Hippocampal formation (tissue), 2 donors: ENCODE data around the gene ZFAND3.

ENCODE experiments used
- DNase-seq, 2 donors: peaks; one replicate each; lab custom pipeline; 2025; lab: John Stamatoyannopoulos, UW

The ZFAND3 gene

DNA sequence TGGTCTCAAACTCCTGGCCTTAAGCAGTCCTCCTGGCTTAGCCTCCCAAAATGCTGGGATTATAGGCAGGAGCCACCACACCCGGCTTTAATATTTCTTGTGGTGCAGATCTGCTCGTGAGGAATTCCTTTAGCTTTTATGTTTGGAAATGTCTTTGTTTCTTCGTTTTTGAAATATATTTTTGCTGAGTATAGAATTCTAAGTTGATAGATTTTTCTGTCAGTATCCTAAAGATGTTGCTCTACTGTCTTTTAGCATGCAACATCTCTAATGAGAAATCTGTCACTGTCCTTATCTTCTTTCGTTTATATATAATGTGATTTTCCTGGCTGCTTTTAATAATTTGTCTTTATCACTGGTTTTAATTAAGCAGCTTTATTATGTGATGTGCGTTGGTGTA lies 75.1 kb downstream of the ZFAND3 start:
- DNase-seq = no peak

DNA sequence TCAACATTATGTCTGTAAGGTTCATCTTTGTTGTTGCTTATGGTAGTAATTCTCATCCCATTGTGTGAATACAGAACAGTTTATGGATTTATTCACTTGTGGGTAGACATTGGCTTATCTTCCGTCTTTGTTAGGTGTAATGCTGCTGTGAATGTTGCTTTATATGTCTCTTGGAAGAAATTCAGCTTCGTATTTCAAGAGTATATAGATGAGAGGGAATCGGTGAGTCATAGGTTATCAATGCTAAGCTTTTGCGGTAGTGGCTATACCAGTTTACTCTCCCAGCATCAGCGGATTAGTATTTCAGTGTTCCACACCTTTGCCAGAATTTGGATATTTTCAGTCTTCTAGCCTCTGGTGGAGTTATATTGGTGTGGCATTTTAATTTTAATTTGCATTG lies 77.8 kb downstream of the ZFAND3 start:
- no peak for DNase-seq

DNA sequence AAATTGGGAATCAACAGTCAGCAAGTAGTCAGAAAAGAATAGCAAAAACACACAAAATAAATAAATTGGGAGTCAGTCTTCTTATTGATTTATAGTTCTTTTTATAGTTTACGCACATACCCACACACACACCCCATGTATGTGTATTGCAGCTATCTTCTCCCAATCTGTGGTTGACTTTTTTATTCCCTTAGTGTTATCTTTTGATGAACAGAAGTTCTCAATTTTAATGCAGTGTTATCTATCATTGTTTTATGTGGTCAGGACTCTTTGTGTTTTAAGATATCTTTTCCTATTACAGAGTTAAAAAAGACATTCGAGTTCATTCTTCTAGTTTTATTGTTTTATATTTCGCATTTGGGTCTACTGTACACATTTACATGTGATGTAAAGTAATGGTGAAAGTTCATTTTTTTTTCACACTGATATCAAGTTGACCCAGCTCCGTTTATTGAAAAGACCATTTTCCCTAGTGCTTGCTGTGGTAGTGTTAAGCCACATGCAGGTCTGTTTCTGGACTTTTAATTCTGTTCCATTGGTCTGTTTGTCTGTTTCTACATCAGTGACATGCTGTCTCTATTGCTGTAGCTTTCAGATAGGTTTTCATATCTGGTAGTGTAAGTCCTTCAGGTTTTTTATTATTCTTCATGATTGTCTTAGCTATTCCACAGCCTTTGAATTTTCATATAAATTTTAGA lies 78.4 kb downstream of the ZFAND3 start:
- DNase-seq = no peak

DNA sequence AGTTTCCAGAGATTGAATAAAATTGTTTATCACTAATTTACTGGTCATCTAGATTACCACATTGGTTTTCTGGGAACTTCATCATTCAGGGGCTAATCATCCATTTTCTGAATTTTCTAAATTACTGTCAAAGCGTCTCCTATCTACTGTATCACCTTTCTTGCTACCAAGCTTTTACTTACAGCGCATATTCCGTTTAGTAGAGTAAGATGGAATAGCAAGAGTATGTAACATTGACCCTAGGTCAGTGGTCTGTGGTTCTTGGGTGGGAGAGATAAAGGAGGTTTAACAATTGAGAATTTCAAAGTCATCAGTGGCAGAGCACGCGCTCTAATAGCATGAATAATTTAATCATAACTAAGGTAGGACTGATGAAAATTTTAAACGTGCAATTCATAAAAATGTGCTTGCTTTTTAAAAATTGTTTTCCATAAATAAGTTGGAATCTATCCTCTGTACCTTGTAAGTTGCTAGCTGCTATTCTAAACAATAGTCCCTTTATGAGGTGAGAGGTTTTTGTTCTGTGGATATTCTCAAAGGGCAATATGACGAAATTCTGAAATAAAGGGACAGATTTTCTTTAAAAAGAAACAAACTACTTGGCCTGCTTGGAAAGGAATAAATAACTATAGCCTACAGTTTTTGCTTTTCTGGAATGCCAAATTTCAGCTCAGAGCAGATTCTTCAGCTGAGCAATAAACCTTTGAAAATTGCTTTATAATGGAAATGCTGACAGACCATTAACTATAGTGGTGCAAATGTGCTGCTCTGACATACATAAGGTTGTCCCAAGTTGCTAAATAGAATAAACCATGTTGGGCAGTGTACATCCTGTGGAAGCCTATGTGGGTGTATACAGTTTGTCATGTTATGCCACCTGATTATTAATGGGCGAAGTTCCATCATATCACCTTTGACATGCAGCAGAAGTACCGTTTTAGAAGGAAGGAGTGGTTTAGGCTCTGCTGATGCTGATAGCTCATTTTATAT lies 84.1 kb downstream of the ZFAND3 start:
- DNase-seq = no peak

DNA sequence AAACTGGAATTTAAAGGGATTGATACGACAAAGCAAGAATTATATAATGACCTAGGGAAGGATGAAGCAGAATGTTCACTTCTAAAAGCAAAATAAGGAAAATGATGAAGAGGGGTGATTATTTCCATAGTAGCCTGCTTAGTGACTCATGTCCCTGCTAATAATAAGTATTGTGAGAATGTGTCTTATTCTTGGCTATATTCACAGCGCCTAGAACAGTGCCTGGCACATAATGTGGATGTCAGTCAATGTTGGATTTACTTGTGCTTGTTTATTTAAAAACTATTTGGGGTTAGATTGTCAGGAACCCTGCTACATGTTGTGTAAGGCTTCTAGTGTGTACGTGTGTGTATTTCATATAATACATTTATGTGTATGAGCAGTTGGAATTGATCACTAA lies 85.1 kb downstream of the ZFAND3 start:
- DNase-seq = no peak

DNA sequence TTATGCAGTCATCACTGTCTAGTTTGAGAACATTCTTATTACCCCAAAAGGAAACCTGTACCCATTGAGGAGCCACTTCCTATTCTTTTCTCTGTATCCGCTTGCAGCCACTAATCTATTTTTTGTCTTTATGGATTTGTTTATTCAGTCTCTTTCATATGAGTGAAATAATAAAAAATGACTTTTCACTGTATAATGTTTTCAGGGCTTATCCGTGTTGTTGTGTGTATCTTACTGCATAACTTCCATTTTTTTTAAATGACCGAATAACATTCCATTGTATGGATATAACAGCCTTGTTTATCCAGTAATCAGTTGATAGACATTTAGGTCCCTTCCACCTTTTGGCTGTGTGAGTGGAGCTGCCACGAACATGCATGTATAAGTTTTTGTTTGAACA lies 86.6 kb downstream of the ZFAND3 start:
- no peak for DNase-seq

DNA sequence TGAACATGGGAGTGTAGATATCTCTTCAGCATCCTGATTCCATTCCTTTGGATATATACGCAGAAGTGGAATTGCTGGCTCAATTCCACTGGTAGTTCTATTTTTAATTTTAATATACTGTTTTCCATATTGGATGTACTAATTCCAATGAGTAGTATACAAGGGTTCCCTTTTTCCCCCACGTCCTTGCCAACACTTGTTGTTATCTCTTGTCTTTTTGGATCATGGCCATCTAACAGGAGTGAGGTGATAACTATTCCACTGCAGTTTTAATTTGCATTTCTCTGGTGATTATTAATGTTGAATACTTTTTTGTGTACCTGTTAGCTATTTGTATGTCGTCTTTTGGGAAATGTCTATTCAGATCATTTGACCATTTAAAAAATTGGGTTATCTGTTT lies 91.5 kb downstream of the ZFAND3 start:
- DNase-seq = no peak

DNA sequence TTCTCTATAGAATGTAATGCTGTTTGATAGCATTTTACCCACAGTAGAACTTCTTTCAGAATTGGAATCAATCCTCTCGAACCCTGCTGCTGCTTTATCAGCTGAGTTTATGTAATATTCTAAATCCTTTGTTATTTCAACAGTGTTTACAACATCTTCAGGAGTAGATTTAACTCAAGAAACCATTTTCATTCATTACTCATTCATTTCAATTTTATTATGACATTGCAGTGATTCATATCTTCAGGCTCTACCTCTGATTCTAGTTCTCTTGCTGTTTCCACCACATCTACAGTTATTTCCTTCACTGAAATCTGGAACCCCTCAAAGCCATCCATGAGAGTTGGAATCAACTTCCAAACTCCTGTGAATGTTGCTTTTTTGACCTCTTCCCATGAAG lies 93.7 kb downstream of the ZFAND3 start:
- no peak for DNase-seq

DNA sequence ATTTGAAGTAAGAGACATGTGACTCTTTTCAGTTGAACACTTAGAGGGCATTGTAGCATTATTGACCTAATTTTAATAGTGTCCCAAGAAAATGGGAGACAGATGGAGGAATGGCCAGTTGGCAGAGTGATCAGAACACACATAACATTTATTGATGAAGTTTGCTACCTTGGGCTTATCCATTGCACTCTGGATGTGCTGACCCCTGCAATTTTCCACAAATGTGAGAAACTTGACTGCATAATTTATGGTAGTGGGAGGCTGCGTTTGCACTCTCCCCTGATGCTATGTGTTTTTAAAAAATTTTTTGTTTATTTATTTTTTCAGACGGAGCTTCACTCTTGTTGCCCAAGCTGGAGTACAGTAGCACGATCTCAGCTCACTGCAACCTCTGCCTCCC lies 95.9 kb downstream of the ZFAND3 start:
- DNase-seq = no peak

DNA sequence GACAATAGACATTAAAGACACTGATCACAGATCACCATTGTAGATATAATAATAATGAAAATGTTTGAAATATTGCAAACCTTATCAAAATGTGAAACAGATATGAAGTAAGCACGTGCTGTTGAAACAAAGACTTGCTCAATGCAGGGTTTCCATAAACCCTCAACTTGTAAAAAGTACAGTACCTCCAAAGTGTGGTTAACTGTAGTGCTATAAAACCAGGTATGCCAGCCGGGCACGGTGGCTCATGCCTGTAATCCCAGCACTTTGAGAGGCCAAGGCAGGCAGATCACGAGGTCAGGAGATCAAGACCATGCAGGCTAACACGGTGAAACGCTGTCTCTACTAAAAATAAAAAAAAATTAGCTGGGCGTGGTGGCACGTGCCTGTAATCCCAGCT lies 96.6 kb downstream of the ZFAND3 start:
- no peak for DNase-seq

DNA sequence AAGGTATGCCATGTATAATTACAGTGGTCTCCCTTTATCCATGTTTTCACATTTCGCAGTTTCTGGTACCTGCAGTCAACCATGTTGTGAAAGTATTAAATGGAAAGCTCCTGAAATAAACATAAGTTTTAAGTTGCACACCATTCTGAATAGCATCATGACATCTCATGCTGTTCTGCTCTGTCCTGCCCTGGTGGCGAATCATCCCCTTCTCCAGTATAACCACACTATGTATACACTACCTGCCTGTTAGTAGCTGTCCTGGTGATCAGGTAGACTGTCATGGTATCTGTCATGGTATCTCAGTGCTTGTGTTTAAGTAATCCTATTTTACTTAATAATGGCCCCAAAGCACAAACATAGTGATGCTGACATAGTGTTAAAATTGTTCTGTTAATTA lies 97.1 kb downstream of the ZFAND3 start:
- DNase-seq = no peak

DNA sequence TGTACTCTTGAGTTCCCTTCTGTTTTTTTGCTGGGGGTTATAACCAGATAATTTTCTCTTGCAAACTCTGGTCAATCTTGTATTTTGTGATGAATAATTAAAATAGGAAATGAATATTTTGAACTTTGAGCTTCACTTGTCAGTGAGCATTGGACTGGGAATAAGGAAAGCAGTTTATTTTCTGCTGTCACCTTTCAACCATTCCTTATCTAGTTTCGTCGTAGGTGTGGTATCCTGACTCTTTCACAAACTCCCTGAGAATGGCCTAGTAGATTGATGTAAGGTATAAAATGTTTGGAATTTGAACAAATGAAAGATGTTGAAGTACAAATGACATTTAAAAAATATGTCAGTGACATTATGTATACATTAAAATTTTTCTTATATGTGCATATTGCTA lies 98.0 kb downstream of the ZFAND3 start:
- no peak for DNase-seq

DNA sequence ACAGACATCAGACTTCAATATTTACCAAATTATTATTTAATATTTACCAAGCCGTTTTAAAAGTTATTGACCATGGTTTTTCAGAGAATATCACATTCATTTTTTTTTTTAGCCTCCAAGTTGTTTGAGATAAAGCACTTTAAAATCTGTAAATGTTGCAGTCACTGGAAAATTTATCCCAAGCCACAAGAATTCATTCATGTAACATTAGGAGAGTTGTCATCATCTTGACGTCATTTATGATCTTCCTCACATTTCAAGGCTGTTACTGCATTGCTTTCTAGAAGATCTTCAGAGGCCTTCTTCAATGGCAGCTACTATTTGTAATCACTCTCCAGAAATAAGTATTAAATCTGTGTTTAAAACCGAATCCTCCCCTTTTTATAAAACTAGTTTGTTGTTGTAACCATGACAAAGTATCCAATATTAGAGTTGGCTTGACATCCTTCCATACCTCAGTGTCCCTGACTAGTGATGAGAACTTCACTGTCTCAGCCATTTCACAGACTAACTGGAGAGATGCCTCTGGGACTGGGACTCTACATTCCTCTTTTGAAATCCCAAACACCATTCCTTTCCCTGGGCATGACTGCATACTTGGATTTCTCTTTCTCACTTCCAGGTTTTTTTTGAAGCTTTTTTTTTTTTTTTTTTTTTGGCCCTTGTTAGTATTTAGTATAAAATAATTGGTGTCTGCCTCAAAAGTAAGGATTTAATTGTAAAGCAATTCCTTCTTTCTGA lies 100.1 kb downstream of the ZFAND3 start:
- no peak for DNase-seq

DNA sequence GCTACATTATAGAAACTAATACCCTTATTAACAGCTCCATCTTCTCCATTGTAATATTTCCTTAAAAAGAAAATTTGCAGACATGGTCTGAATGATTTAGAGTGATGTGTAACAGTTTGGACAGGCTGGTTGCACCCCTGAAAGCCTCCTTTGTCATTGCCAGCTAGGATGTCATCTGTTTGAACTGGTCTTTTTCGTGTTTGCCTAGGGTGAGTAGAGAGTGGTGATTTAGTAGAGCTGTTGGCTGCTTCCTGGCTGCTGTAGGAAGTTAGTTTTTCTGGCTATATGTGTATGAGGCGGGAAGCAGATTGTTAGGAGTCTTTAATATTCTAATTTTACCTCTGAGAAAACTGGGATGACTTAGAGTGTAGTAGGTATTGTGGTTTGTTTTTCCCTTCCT lies 101.1 kb downstream of the ZFAND3 start:
- no peak for DNase-seq

DNA sequence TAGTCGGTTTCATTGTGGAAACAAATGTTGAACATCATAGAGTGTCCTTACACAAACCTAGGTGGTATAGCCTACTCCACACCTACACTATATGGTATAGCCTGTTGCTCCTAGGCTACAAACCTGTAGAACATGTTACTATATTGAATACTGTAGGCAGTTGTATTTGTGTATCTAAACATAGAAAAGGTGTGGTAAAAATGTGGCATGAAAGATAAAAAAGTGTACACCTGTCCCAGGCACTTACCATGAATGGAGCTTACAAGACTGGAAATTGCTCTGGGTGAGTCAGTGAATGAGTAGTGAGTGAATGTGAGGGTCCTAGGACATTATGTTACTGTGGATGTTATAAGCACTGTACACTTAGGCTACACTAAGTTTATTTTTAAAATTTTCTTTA lies 103.0 kb downstream of the ZFAND3 start:
- DNase-seq = no peak

DNA sequence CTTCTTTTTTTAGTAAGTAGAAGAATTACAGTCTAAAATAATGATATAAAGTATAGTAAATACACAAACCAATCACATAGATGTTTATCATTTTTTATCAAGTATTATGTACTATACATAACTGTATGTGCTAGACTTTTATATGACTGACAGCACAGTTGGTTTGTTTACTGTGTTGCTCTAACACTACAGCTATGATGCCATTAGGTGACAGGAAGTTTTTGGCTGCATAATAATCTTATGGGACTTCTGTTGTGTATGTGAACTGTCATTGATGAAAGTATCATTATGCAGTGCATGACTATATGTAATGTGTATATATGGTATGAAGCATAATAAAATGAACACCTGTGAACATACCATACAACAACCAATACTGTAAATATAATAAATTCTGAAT lies 104.0 kb downstream of the ZFAND3 start:
- no peak for DNase-seq

DNA sequence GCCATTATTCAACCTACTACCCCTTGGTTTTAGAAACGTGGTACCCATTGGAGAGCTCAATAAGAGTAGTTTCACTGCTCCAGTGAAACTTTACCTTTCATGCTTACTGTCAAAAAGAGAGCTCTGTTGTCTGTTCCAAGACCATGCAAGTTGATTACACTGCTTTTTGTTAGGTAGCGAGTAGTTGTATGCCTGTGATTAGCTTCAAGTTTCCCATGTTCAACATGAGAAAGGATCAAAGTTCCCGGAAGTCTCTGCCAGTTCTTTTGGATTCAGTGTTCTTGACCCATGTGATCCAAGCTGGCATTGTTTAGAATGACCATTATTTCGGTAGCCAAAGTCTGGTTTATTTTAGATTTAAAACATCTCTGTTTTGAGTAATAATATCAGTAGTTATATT lies 107.1 kb downstream of the ZFAND3 start:
- DNase-seq = no peak

DNA sequence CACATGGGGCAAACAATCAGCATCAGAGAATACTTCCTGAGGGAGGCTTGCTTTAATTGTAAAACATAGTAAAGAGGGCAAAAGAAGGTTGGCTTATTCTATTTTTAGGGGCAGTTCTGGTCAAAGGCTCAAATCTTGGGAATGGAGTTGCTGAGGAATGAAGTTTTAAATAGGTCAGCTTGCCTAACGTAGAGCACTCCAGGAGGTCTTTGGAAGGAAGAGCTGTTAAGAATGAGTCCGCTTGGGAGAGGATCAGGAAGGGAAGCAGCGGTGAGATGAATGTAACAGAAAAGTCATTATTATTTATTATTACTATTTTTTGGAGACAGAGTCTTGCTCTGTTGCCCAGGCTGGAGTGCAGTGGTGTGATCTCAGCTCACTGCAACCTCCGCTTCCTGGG lies 108.7 kb downstream of the ZFAND3 start:
- DNase-seq = no peak

DNA sequence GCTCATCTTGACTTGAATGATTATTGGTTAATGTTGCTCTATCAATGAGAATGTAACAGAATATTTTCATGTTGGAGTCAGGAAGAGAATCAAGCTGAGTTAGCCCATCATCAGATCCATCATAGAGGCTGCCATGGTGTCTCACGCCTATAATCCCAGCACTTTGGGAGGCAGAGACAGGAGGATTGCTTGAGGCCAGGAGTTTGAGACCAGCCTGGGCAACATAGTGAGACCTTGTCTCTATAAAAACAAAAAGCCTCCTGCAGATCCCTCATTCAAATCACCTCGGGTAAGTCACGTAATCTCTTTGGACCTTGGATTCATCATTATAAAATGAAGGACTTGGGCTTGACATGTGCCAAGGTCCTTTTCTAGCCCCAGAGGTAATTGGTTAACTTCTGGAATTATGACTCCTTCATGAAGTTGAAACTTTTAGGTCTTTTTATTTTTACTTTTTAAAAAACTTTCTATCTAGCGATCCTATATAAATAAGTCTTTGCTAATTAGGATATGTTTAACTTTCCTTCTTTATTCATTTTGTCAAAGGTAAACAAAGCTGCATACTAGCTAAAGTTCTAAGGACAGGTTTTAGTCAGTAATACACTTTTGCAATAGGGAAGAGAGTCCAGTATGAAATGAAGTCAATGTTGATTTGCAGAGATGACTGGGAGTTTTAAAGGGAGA lies 110.9 kb downstream of the ZFAND3 start:
- DNase-seq = no peak

DNA sequence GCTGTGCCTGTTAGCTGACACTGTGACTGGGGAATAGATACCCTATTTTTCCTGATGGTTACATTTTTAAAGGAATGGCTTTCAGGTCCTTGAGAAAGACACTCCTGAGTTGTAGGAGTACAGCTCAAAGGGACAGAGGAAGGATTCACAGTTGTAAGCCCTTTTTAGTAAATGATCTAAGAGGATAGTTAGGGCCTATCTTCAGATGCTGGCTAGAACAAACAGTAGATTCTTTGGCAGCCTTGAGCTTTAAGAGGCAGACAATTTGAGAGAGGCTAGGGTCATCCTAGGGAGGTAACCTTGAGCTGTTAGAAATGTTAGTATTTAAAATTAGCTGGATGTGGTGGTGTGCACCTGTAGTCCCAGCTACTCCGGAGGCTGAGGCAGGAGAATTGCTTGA lies 111.5 kb downstream of the ZFAND3 start:
- no peak for DNase-seq

DNA sequence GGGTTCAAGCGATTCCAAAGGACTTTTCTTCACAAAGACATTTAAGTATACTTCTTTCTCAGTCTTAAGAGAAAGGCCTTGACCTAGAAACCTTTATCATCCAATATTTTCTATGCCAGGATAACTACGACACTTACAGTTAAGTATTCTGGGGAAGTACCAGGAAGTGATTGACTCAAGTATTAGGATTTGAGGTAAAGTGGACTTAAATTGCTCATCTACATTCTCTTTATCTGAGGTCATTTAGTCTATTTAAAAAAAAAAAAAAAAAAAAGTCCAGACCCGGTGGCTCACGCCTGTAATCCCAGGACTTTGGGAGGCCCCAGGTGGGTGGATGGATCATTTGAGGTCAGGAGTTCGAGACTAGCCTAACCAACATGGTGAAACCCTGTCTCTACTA lies 114.7 kb downstream of the ZFAND3 start:
- DNase-seq = no peak

DNA sequence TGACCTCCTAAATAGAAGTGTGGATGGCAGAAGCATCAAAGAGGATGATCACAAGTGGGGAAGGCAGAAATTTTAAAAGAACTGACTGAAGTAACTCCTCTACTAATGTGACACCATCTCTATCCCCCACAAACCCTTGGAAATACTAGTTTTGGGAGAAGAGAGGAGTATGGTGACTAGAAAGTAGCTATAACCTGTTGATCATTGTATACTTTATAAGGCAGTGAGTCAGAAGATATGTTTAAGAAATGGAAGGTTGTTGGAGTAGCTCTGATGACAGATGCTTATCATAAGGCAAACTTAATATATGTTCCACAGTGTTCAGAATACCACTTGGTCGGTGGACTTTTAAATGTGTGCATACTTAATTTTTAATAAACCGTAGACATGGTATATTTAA lies 116.6 kb downstream of the ZFAND3 start:
- no peak for DNase-seq
